ENCODE measurements around the gene SFI1. TPM values are rescaled to one million over a fixed set of nuclear protein-coding genes. Genes with fewer than 3 reads are reported as not detected.

Gene SFI1
- total and polyA plus RNA-seq, 2 of the 8 experiments (the other 6 are each of a cell fraction or from before 2014, with no cell fraction given), result 10.4 to 30.1 TPM

DNA sequence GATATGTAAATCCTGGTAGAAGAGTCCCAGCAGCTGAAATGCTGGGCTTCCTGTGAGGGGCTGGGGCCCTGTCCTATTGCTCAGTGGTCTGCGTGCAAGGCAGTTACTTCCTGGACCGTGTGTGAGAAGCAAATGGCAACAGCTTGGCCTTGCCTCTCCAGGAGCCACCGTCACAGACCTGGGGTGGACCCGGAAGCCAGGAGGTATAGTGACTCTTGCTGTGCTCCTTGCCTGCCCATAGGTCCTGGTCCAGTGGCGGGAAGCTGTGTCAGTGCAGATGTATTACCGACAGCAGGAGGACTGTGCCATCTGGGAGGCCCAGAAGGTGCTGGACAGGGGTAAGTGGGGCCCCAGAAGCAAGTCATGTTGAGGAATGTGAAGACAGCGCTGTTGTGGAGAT, 111.4 kb downstream of the SFI1 start:
- no peaks in the 10 kb centered on the region for H3K23me2 ChIP-seq (ENCODE audit: low read depth, low read length)
- H3K36me3 ChIP-seq (ENCODE audit: control insufficient read depth in 2 of 4, insufficient read depth in 4 of 4, low read length in 3 of 4), result no peaks in the 10 kb centered on the region
- H3K14ac ChIP-seq (ENCODE audit: insufficient read length), result no peak overlapping the region
- no peaks in the 10 kb centered on the region for H3K79me1 ChIP-seq (ENCODE audit: low read depth, low read length)
- no peak overlapping the region for H3K56ac ChIP-seq (replicated peaks; ENCODE audit: insufficient read length, low read depth, low read length)
- no peak overlapping the region for H3K23ac ChIP-seq (ENCODE audit: insufficient read length)
- H4K91ac ChIP-seq (replicated peaks; ENCODE audit: insufficient read length, low read length), result no peak overlapping the region
- no peak overlapping the region for H2AK5ac ChIP-seq (ENCODE audit: low read depth, low read length)
- no peak overlapping the region for H4K5ac ChIP-seq (ENCODE audit: insufficient read length, low read depth, low read length)
- no peaks in the 10 kb centered on the region; a peak in 1 of 7 replicates for H3K4me1 ChIP-seq (replicated peaks in 1 of 4; ENCODE audit: control insufficient read depth in 3 of 4, insufficient read depth in 4 of 4, low read length in 3 of 4)
- H4K20me1 ChIP-seq (replicated peaks in 1 of 2; ENCODE audit: control insufficient read depth in 1 of 2, insufficient read depth in 2 of 2, low read length in 2 of 2), result peaks cover 2% of the 10 kb centered on the region in 2 experiments
- H3K79me2 ChIP-seq (ENCODE audit: control insufficient read depth in 1 of 2, insufficient read depth in 2 of 2, low read length in 2 of 2), result no peaks in the 10 kb centered on the region
- H3K18ac ChIP-seq (ENCODE audit: extremely low read depth, low read length), result no peak overlapping the region
- no peak overlapping the region for H3K4me2 ChIP-seq (ENCODE audit: insufficient read depth in 1 of 2, low read depth in 2 of 2, low read length in 2 of 2)
- FAIRE-seq, result no peak
- no peak overlapping the region for H2BK20ac ChIP-seq (ENCODE audit: low read length)
- H2BK15ac ChIP-seq (ENCODE audit: low read length), result no peak overlapping the region
- no peak for DNase-seq (ENCODE audit: low read depth in 1 of 2, low spot score in 2 of 2)
- no peak overlapping the region for H2BK12ac ChIP-seq (ENCODE audit: low read depth, low read length)
- ChIA-PET POLR2A (ENCODE audit: partially characterized antibody) (interaction anchor here (0.9 to 1.4 kb wide), 3 partner anchors 9 to 23 kb away, joined by 3 to 5 read pairs (median 3); no protein-coding TSS in a partner anchor), CTCF (ENCODE audit: partially characterized antibody) (interaction anchor here (0.8 to 4.0 kb wide), 6 partner anchors 18 to 51 kb away, joined by 3 to 19 read pairs (median 4); no protein-coding TSS in a partner anchor)
- 94% methylated on average over 7 of the region's 7 CpGs; no CpG with 5 or more reads in 1 of the 2 experiments for WGBS, 2 experiments (ENCODE audit: extremely low coverage in 1 of 2, insufficient coverage in 1 of 2, insufficient read length in 1 of 2, insufficient replicate concordance in 2 of 2, low coverage in 1 of 2, low lambda C conversion rate in 2 of 2, missing lambda C conversion rate in 1 of 2)
- no peak overlapping the region for H3K27ac ChIP-seq (ENCODE audit: low read depth, low read length)
- no peaks in the 10 kb centered on the region for H3K9me3 ChIP-seq (ENCODE audit: insufficient read depth in 2 of 2, low read depth in 1 of 2, low read length in 1 of 2)
- no peak overlapping the region for H3K9ac ChIP-seq (replicated peaks in 1 of 4; ENCODE audit: extremely low read depth in 1 of 4, low read depth in 3 of 4, low read length in 3 of 4)
- H2BK5ac ChIP-seq (ENCODE audit: low read depth, low read length), result no peak overlapping the region
- no peak overlapping the region for H3K4ac ChIP-seq (replicated peaks; ENCODE audit: insufficient read length, low read depth, low read length)
- 0 out of 2 replicates have a peak overlapping the region, but pooled peaks have one; percentile 20 for H4K8ac ChIP-seq (ENCODE audit: extremely low read depth, insufficient read depth, low read length)
- TF ChIP-seq CREB1 (IDR thresholded peaks at IDR 0.05) (no peak), ASH2L (IDR thresholded peaks at IDR 0.05; ENCODE audit: low read length) (no peak)
- H2BK120ac ChIP-seq (replicated peaks; ENCODE audit: low read depth, low read length), result no peak overlapping the region
- H3K27me3 ChIP-seq (replicated peaks in 1 of 4; ENCODE audit: control insufficient read depth in 3 of 4, extremely low read depth in 1 of 4, insufficient read depth in 3 of 4, low read length in 3 of 4), result no peaks in the 10 kb centered on the region
- H2AFZ ChIP-seq (ENCODE audit: low read length), result no peak overlapping the region
- H3K4me3 ChIP-seq (ENCODE audit: extremely low read depth in 1 of 4, insufficient read depth in 2 of 4, low read depth in 3 of 4, low read length in 4 of 4), result no peak overlapping the region
